HCEC 1CT (cell line): ENCODE data around the gene PARS2.

Source experiments
- DNase-seq: peaks from one replicate; pipeline ENCODE4 v3.0.0-alpha.2; 2017

The PARS2 gene

DNA sequence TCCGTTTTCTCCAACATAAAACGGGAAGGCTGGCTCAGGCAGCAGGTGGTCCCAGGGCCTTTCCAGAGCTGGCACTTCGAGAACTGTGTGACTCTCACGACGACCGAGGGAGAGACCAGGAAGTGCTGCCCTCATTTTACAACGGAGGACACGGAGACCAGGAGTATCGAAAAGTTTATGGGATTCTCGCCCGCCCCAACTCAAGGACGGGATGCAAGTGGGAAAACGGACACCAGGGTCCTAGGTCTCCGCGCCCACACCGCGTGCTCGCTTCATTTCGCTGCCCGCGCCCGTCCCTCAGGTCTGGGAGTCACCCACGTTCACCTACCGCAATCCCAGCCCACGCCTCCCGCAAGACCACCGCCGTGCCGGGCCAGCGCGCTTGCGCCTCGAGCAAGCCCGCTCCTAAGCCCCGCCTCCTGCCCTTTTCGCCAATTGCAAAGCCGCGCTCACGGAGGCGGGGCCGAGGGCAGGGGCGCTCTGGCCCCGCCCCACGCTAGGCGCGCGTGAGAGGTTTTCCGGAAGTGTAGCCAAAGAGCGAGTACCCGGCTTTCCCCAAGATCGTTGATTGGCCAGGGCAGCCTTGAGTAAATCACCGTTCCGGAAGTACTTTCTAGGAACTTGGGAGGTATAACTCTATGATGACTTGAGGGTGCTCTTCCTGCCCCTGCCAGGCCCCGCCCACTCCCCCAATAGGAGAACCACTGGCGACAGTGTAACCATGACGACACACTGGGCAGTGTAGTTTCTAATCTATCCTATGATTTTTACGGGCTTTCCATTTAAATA is at the start of gene PARS2:
TSS of gene PARS2 (minus strand) at position 391 of the 789 bp plus-strand sequence. CDS start 5,362 bp downstream, outside the sequence.
- DNase-seq = peak; percentile 100

DNA sequence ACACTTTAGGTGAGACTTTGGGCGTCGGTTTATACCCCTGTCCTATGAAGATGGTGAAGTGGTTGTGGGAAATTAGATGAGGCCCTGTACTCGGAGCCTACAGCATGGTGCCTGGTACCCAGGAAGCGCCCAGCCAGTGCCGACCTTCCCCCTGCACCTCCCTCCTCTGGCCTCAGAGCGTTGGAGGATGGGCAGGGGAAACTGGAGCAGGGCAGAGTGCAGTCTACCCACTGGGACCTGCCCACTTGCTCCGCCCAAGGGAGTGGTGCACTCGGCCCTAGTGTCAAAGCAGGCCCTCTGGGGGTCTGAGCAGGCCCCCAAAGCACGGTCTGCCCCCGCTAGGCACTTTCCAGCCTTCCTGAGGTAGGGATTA is 49.8 kb upstream of the PARS2 start:
- DNase-seq = no peak

DNA sequence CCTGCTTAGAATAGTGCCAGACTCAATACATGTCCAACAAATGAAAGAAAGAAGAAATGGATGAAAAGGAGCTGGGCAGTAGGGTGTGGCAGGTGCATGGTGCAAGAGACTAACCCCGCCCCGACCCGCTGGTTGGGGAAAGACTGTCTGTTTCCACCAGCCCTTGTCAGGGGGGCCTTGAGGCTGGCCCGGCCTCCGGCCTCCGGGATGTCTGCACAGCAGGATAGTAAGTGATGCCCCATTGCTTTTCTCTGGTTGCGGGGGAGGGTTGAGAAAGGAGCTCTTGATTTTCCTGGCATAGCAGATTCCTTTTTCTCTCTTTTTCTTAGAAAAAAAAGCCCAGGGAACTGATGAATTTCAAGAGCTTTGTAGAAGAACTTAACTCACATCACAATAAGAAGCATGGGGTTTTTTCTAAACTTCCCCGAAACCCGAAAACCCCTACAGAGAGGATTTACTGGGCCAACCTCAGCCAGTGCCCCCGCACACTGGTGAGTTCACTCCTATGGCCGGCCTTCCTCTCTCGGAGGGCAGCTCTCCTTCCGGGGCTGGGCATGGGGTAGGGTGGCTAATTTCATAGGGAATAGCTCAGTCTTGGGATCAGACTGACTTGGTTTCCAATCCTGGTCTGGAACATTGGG is 49.3 kb upstream of the PARS2 start:
- no peak for DNase-seq

DNA sequence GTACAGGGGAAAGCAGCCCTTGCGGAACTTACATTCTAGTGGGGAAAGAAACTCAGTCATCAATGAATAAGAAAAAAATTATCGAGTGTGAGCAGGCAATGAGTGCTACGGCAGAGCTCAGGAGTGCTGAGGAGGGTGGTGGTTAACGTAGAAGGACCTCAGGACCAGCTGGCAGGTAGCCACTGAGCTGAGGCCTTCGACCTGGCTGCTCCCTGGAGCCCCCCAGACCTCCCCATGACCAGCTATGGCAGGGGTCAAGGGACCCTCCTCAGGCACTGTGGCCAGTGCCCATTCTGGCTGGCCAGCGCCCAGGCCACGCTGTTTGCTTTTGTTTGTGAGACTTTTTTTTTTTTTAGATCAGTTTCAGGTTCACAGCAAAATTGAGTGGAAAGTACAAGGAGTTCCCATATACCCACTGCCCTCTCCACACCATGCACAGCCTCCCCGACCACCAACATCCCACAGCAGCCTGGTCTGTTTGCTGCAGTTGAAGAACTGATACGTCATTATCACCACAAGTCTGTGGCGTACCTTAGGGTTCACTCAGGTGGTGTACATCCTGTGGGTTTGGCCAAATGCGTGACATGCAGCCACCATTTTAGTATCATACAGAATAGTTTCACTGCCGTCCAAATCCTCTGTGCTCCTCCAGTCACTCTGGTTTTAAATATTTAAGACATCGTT is 48.6 kb upstream of the PARS2 start:
- no peak for DNase-seq

DNA sequence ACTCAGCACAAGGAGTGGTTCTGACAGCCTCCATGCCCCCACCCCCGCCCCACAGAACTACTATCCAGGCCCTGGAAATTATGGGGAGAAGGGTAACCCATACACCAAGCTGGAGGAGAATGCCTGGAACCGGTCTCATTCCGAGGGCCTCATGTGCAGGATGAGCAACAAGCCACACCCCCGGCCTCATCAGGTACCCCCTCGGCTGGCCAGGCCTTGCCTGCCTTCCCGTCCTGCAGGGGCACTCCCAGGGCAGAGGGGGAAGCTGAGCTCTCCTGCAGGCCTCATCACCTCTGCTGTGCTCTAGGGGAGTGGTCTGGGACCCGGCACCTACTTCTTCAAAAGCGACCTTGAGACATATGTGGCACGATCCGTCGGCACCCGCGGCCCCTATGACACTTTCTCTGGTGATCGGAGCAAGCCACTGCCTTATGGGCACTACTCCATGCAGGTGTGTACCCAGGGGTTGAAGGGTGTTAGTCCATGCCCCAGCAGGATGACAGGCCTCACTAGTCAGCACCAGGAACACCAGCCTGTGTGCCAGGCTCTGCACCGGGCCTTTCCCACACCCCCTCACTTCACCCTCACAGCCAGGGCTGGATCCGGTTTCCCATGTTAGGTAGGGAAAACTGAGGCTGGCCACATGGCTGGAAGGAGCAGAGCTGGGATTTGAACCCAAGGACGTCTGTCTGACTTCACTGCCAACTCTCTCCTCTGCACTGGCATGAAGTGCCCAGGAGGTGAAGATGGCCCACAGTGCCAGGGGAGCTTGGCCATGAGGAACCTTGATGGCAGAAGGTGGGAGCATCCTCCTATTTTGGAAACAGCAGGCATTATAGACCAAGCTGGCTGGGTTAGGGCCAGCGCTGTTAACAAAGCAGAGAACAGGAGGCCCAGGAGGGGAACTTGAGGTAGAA is 47.7 kb upstream of the PARS2 start:
- DNase-seq = no peak

DNA sequence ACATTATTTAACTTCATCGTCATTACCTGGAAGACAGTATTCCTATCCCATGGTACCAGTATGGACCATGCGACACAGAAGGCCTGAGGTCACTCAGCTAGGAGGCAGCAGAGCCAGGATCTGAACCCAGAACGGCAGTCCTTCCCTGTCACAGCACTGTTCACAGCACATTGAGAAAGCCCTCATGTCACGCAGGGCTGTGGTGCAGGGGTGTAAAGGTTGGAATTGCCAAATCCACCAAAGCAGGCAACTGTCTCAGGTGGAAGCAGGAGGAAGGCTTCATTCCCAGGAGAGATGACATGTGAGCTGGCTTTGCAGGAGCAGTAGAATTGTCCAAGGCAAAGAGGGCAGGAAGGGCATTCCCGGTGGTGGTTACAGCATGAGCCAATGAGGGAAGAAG is 46.7 kb upstream of the PARS2 start:
- no peak for DNase-seq

DNA sequence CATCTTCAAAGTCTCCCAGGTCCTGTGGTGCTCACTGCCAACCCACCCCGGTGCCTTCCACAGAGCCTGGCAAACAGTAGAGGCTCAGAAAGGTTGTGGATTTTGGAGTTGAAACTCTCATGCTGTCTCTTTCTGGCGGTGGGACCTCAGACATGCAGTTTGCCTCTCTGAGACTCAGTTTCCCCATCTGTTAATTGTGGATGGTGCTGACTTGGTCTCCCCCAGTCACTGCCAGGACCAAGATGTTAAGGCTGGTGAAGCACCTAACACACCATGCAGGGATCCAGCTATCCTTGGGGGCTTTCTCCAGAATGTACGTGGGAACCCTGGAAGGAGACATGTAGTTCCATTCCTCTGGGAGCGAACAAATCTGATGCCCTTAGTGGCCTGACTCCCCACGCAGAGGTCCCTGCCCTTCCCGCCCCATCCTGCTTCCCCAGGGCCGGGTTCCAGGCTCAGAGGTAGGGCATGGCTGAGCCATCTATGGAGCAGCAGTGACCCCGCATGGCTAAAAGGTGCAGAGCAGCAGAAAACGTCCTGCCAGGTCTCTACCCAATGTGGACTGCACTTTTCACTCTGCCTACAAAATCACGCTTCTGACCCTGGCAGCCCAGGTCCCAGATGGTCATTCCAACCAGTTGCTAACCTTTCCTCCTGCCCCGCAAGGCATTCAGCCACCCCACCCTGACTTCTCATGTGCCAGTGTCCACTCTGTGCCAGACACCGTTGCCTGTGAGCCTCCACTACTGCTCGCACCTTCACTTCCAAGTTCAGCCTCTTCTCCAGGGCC is 46.0 kb upstream of the PARS2 start:
- peak; percentile 52 for DNase-seq

DNA sequence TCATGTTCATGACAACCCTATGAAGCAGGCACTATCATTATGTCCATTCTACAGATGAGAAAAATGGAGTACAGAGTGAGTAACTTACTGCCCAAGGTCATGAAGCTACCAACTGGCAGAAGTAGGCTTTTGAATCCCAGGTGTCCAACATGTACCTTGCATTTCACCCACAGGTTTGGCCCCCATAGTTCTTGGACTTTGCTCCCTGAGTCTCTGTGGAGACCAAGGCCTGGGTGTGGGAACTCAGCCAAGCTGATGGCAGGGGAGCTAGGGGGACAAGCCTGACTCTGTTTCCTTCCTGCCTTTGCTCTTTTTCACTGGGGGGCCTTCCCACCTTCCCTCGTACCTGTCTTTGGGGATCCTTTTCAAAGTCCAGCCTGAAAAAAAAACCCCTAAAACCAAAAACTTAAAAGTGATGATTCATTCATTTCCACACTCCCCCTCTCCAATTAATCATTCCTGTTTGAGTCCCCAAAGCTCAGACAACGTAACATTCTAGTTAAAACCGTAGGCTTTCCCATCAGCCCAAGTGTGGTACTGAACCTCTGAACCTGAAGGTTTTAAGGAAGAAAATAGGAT is 45.3 kb upstream of the PARS2 start:
- no peak for DNase-seq

DNA sequence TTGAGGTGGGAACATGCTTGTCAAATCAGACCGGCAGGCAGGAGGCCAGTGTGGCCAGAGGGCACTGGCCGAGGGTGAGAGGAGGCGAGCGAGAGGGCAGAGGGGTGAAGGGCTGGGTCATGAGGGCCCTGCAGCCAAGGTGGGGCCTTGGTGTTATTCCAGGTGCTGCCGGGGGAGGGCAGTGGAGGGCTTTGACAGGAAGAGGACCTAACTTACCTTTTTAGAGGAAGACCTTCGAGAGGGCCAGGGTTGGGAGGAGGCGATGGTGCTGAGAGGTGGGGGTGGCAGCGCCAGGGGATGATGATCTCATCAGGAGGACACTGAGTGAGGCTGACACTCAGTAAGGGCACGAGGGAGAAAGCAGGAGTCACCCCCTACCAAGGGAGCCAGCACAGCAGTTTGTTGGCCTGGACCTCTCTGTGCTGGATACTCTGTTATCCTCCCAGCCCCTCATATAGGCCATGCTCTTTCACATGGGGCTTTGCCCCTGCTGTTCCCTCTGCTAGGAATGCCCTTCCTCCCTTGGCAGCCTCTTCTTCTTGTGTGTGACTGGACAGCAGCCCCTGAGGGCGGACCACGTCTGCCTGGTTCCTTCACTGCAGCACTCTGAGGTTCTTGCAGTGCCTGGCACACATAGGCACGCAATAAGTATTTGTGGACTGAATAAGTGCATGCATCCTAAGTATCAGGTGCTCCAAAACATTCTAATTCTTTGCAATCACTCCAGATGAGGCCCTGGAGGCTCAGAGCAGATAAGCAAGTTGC is 44.3 kb upstream of the PARS2 start:
- no peak for DNase-seq

DNA sequence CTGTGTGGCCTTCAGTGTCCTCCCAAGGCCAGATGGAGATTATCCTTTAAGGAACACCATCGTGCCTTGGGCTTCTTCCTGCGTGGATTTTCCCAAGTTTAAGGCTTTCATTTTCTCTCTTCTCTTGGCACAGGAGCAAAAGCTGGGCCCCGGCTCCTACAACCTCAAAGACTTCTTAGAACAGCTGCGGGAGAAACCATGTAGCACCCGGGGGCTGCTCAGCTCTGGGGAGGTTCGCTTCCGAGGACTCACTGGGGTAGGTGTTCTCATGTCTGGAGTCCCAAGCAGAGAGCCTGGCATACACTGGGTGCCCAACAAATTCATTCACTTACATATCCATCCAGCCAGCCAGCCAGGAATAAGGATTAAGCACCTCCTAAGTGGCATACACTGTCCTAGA is 43.4 kb upstream of the PARS2 start:
- DNase-seq = no peak

DNA sequence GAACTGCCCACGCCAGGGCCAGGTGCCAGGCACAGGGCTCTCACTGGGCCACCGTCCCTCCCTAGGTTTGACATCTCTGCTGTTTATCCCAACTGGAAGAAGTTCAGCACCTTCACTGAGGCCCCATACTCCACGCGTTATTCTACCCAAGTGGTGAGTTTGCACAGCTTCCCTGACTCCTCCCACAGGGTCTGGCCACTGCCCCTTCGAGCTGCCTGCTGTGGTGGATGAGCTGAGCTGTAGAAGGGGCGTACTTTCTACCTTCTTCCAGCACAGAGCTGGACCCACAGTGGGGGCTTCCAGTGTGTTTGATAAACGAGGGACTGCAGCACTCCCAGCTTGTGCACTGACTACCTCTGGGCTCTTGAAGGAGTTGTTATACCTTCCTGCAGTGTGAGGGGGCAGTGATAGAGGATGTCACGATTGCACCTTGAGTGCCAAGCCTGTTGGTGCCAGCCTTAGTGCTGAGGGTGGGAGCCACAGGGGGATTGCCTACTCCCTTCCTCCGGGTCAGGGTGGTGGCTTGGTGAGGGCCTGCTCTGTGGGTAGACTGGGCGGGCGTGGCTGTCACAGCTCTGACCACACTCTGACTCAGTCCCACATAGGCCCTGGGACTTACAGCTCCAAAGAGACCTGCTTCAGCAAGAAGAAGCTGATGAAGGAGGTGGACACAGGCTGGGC is 42.7 kb upstream of the PARS2 start:
- DNase-seq = peak; percentile 20

DNA sequence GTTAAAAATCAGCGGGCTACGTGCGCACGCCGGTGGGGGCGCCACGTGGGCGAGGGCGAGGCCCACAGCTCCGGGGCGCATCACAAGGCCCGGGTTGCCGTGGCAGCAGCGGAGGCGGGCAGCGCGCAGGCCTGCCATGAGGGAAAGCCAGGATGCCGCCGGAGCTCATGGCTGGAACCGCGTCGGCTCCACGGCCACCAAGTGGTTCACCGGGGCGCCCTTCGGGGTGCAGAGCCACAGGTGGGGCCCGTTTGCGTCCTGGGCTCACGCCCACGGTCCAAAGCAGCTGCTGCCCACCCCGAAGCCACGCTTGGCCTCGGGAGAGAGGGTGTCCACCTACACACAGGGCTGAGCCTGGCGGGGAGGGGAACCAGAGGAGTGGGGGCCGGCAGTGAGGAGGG is 41.7 kb upstream of the PARS2 start:
- DNase-seq = no peak

DNA sequence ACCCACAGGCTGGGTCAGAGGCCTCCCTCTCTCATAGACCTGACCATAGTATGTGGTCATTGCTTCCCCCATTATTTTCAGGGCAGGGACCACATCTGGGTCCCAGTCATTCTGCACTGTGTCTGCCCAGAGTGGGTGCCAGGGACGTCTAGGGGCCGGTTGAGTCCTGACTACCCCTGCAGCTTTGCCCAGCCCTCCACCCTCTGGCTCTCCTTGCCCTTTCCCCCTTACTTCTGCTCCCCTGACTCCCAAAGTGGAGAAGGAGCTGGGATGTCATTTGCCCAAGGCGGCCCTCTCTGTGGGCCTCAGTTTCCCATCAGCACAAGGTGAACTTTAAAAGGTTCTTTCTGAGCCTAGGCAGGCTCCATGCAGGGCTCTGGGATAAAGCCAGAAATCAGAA is 41.1 kb upstream of the PARS2 start:
- no peak for DNase-seq

DNA sequence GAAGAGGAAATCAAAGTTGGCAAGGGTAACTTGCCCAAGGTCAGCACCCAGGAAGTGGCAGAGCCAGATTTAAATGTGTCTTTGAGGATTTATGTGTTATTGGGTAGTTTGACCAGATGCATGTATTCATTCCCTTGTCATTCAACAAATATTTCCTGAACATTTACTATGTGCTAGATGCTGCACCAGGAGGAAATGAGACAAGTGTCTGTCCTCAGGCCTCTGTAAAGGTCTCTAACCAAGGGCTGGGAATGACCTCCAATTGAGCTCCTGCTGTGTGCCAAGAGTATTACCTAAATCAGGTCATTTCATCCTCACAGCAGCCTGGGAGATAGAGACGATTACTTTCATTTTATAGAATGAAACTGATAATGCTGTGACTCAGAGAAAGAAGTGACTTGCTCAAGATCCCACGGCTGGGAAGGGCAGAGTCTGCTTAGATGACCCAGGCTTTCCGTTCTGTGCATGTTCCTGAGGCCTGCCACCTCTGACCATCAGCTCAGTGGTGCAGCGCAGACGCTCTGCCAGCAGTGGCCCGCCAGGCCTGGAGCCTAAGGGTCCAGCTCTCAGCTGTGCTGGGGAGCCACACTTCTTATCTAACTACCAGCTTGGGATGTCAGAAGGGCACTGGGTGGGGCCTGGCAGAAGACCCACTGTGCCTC is 40.3 kb upstream of the PARS2 start:
- peak; percentile 28 for DNase-seq

DNA sequence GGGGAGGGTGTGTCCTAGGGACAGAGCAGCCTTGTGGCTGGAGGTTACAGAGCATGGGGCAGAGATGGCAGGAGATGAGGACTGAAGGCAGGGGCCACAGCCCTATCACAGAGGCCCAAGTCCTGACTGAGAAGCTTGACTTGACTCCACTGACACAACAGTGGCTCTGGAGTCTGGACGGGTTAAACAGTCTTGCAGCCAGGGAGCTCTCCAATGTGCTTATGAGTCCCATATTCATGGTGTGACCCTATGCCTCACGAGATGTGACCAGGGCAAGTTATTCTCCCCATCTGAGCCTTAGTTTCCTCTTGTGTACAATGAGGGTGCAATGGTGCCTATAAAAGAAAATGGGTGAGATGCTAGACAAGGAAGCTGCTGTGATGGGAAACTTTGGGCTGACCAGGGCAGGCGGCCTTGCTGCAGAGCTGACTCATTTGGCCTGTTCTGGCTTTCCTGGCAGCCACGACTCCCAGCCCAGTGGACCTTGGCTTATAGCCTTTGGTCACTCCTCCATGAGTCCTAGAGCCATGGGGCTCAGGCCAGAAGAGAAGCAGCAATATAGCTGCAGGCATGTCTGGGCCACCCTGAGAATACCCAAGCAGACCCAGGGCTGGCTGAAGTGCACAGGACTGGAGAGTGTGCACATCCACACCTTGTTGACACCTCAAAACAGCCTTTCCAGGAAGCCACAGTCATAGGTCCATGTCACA is 39.6 kb upstream of the PARS2 start:
- peak; percentile 52 for DNase-seq

DNA sequence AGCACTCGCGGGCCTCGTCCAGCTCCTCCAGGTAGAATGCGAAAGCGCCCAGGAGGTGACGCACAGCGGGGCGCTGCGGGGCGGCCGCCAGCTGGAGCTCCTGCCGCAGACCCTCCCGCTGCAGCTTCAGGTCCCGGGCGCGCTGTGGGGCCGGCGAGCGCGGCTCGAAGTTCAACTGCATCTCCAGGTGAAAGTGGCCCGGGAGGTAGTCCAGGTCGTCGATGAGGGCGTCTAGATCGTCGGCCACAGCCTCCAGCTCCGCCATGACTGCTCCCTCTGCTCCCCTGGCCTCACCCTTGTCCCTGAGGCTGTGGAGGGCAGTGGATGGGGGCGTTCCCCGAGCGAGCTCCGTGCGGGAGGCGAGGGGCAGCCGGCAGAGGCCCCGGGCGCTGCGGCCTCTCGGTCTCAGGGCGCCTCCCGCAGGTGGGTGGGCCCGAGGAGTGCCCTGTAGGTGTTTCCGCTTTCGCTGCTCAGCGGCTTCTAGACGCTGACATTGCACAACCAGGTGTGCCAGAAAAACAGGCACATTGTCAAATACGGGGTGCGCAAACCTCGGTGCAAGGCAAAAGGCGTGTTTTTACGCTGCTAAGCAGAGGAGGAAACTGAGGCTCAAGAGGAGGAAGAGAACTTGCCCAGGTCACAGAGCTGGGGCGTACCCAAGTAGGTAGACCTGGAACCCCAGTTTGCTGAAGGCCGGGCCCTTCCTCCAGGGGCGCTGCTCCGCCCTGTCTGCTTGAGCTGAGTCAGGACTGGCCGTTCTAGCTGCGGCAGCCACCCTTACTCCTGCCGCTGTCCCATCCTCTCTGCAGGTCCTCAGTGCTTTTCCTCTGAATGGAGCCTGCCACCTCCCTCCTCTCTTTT is 36.8 kb upstream of the PARS2 start, which contains the start of gene TTC22:
TSS of gene TTC22 (minus strand) at position 425 of the 861 bp plus-strand sequence. CDS start at position 265, 160 bp downstream.
- no peak for DNase-seq

DNA sequence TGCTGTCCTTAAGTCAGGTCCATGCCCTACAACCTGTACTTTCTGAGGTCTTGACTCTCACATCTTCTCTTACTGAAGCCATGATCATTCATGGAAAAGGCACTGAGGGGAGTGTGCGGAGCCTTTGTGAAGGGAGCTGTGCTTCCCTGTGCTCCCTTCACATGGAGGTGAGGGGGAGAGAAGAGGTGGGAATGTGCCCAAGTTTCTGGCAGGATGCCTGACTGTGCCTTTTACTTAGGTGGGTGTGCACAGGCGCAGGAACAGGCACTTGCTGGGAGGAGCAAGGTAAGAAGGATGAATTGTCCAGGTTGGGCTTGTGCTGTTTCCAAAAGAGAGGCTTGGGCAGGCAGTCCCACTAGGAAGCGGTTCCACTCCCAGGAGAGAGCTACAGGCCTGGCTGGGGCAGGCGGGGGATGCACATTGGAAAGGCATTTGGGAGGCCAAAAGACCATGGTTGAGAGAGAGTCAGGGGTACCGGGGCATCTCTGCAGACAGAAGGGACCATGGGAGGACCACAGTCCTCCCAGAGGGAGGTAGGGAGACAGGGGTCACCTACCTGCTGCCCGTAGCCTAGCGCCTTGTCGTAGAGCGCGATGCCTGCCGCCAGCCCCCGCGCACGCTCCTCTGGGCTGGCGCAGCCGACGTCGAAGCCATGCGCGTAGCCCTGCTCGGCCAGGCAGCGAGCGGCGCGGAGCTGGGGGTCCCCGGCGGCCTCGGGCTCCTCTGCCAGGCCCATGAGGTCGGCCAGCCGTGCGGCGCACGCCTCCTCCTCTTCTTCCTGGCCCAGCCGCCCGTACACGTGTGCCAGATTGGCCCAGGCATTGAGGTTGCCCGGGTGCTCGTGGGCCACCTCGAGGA is 35.9 kb upstream of the PARS2 start:
- DNase-seq = no peak
